ENCODE data around the gene HDGF. TPM values are rescaled to one million over a fixed set of nuclear protein-coding genes. Genes with fewer than 3 reads are reported as not detected.

The HDGF gene
- total RNA-seq, 4 donors from 2014 or later, result 180 to 278 (median 236) TPM

DNA sequence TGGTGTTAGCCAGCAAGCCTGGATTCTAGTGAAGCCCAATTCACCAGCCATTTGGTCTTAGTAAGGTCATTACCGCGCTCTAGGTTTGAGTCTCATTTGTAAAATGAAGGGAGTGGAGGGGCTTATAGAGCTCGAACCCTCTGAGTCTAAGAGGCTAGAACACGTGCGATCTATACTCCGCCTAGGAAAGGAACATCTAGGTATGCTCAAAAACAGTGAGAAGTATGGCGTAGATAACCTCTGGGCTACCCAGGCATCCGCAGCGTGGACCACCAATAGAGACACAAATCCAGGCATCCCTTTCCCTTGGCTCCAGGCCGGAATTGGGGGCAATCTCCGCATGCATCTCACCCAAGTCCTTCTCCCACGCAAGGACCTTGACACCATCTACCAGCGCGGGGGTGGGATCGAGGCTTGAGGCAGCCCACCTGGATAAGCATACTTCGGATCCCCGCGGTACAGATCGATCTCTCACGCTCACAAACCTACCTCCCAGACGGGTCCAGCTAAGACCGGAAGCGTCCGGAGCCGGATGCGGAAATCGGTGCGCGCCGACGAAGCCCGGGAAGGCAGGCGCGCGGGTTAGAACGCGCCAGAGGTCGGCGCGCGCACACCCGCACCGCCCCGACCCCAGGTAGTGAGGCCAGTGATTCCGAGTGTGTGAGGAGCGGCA is 23.4 kb downstream of the HDGF start, which contains the start of gene METTL25B:
Gene METTL25B (plus strand): TSS at position 544 of the 673 bp plus-strand sequence. CDS start 636 bp downstream, outside the sequence.
- peak in 1 of 4 donors; percentile 60 for TF ChIP-seq POLR2A (IDR thresholded peaks at IDR 0.05)
- TF ChIP-seq, protein P1, sequence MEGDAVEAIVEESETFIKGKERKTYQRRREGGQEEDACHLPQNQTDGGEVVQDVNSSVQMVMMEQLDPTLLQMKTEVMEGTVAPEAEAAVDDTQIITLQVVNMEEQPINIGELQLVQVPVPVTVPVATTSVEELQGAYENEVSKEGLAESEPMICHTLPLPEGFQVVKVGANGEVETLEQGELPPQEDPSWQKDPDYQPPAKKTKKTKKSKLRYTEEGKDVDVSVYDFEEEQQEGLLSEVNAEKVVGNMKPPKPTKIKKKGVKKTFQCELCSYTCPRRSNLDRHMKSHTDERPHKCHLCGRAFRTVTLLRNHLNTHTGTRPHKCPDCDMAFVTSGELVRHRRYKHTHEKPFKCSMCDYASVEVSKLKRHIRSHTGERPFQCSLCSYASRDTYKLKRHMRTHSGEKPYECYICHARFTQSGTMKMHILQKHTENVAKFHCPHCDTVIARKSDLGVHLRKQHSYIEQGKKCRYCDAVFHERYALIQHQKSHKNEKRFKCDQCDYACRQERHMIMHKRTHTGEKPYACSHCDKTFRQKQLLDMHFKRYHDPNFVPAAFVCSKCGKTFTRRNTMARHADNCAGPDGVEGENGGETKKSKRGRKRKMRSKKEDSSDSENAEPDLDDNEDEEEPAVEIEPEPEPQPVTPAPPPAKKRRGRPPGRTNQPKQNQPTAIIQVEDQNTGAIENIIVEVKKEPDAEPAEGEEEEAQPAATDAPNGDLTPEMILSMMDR (IDR thresholded peaks at IDR 0.05), result no peak
- Histone ChIP-seq H3K36me3 (peaks cover 9 to 41% (median 13%) of the 10 kb centered on the region in 3 donors), H3K27ac (peak within 1 kb of the TSS; percentile 97 to 99 (median 98)), H3K4me3 (peak within 1 kb of the TSS; percentile 77 to 92 (median 87)), H3K9me3 (no peaks in the 10 kb centered on the region), H3K4me1 (peaks cover 20 to 62% (median 34%) of the 10 kb centered on the region in 3 donors), H3K27me3 (no peaks in the 10 kb centered on the region)
- intact Hi-C loops (cut with DNase I), result loop anchor here (5.0 kb wide), 1 partner anchor 36 kb away; no protein-coding TSS in a partner anchor
- DNase-seq, result no peak
- 0 to 1% methylated on average over 12 of the region's 46 CpGs for WGBS, 2 donors

DNA sequence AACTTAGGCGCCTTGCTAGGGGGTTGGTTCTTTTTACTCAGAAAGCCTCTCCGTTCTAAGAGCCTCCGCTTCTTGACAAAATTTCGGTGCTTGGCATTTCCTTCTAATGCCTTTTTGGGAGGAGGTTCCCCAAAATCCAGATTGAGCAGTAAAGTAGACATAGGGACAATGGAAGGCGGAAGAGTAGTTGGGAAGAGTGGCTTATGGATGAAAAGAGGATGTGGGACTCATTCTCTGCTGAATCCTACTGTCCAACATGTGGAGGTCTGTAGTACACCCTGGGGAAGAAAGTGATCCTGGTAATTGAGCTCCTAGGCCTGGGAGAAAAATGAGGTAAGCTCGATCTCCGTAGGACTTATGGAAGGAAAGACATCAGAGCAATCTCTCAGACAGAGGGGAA is 24.0 kb downstream of the HDGF start:
- no peaks in the 10 kb centered on the region for H3K27me3 ChIP-seq
- TF ChIP-seq POLR2A (IDR thresholded peaks at IDR 0.05), result no peak
- TF ChIP-seq, protein P1 (IDR thresholded peaks at IDR 0.05), result no peak
- intact Hi-C loops (cut with DNase I), result loop anchor here (5.0 kb wide), 1 partner anchor 35 kb away; no protein-coding TSS in a partner anchor
- 23 to 30% methylated on average over 4 to 6 of the region's 7 CpGs for WGBS, 2 donors
- peaks cover 13 to 41% (median 19%) of the 10 kb centered on the region in 3 donors for H3K36me3 ChIP-seq
- peak overlapping the region; percentile 77 to 92 (median 87) for H3K4me3 ChIP-seq
- peaks cover 20 to 62% (median 34%) of the 10 kb centered on the region in 3 donors for H3K4me1 ChIP-seq
- peak overlapping the region; percentile 97 to 99 (median 98) for H3K27ac ChIP-seq
- DNase-seq, result no peak
- no peaks in the 10 kb centered on the region for H3K9me3 ChIP-seq

DNA sequence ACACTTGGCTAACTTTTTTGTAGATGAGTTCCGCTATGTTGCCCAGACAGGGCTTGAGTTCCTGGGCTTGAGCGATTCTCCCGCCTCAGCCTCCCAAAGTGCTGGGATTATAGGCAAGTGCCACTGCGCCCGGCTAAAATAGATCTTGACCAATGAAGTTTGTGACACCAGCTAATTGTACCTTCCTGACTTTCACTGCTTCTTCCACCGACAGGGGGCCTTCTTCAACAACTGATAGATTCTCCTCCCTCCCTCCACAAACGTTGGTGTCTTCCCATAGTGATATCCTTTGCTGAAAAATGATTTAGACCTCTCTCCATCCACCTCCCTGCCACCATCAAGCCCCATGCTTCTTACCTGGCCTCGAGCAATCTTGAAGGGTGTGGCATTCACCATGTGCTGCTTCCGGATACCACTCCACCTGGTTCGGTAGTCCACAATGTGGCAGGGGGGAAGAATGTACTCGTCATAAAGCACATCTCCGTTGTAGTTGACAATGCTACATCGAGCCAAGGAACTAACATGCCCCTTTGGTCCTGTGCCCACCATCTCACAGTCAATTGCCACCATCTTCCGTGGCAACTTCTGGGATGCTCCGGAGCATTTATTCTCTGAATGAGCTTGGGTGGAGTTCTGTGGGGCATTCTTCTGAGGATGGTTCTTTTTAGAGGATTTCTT is 24.8 kb downstream of the HDGF start:
- Histone ChIP-seq H3K27ac (peak overlapping the region; percentile 24 to 99 (median 61)), H3K9me3 (no peaks in the 10 kb centered on the region), H3K4me3 (peak overlapping the region; percentile 77 to 92 (median 87)), H3K4me1 (peaks cover 20 to 62% (median 34%) of the 10 kb centered on the region in 3 donors), H3K27me3 (no peaks in the 10 kb centered on the region), H3K36me3 (peaks cover 13 to 41% (median 19%) of the 10 kb centered on the region in 3 donors)
- DNase-seq, result no peak
- no peak for TF ChIP-seq POLR2A (IDR thresholded peaks at IDR 0.05)
- TF ChIP-seq, protein P1 (IDR thresholded peaks at IDR 0.05), result peak in 5 of 6 experiments; percentile 49 to 72 (median 55)
- intact Hi-C loops (cut with DNase I), result loop anchor here (5.0 kb wide), 1 partner anchor 34 kb away; no protein-coding TSS in a partner anchor
- 28 to 29% methylated on average over 15 of the region's 15 CpGs for WGBS, 2 donors

DNA sequence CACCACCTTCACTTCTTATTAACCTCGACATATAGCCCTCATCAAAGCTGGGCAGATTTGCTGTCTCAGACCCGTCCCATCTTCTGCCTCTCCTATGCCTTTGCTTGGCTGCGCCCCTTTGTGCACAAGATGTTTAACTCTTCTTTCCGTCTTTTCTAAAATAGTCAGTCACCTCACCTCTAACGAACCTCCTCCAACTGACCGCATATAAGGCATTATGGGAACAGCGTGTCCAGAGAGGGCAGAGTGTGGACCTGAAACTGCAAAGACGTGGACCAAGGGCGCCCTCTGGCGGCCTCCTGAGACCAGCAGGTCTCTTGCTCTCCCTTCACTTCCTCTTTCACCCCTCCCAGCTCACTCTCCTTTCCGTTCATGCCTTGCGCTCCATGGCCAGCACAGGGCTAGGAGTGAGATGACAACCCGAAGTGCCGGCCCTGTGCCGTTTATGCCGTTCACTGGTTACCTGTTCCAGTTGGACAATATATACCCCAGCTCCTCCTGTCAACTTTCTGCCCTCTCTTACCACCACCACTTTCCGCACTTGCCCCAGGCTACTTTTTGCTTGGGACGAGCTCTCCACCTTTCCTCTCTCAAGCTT is 25.7 kb downstream of the HDGF start:
- WGBS, 2 donors, result 7 to 8% methylated on average over 18 of the region's 18 CpGs
- intact Hi-C loops (cut with DNase I), result loop anchor here (5.0 kb wide), 1 partner anchor 33 kb away; no protein-coding TSS in a partner anchor
- H3K27ac ChIP-seq, result peak overlapping the region; percentile 24 to 97 (median 29)
- H3K4me3 ChIP-seq, result peak overlapping the region; percentile 6 to 85 (median 53)
- no peaks in the 10 kb centered on the region for H3K9me3 ChIP-seq
- no peaks in the 10 kb centered on the region for H3K27me3 ChIP-seq
- no peak for TF ChIP-seq POLR2A (IDR thresholded peaks at IDR 0.05)
- TF ChIP-seq, protein P1 (IDR thresholded peaks at IDR 0.05), result peak; percentile 85 to 96 (median 92)
- peaks cover 20 to 62% (median 34%) of the 10 kb centered on the region in 3 donors for H3K4me1 ChIP-seq
- H3K36me3 ChIP-seq, result peaks cover 13 to 48% (median 19%) of the 10 kb centered on the region in 3 donors
- DNase-seq, result no peak
